ENCODE measurements around the gene TWF1.

DNA sequence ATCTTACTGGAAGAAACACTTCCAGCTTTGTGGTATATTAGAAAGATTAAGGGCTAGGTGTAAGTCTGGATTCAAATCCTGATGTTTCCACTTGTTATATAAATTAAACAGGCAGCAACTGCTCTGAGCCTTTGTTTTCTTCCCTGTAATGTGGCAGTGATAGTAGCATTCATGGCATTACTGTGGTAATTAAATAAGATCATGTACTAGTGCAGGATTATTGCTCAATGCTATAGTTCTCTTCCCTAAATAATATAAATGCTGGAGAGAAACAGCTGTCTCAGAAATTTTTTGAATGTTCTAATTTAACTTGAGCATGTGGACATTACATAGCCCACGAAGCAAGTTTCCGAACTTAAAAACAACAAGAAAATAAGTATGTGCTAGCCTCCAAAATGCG lies 35.1 kb upstream of the TWF1 start:
- TF ChIP-seq GATA2 (IDR thresholded peaks at IDR 0.05; ENCODE audit: low read depth, low read length): no peak
- no peak for TF ChIP-seq GATA3 (IDR thresholded peaks at IDR 0.05; ENCODE audit: low read depth, low read length)

Measured in SH-SY5Y (cell line).